GM12878 (cell line): Measurements from ENCODE around the gene MRPS16. TPM values are rescaled to one million over a fixed set of nuclear protein-coding genes. Genes with fewer than 3 reads are reported as not detected.
A peak's percentile ranks its signal among the peaks of the same experiment; 100 is the strongest.

ENCODE experiments used
- ATAC-seq: fragments of 200-7000 bp; cut with Tn5 transposase; 3 replicates; pipeline ENCODE4 v1.9.1; 2020; ENCODE audit warnings: mild to moderate bottlenecking, moderate library complexity
- BruUV-seq: library from RNA; stranded (reverse); fragments of 400-500 nt; replicated peaks from 2 replicates; lab custom pipeline; 2021; lab: Mats Ljungman, UMichigan
- CTCF ChIA-PET: fragments of 300-600 bp; sonication (Branson Sonifier 250); formaldehyde crosslinking; extraction: SDS; loops from one replicate; lab custom pipeline; 2021; ENCODE audit warnings: inconsistent platforms; lab: Yijun Ruan, JAX
- POLR2A ChIA-PET: fragments of 350-600 bp; formaldehyde crosslinking; extraction: SDS; loops from one replicate; lab custom pipeline; 2021; ENCODE audit warnings: inconsistent platforms; lab: Charles Lee
- RAD21 ChIA-PET: fragments of 300-600 bp; sonication (Branson Sonifier 250); formaldehyde crosslinking; loops from one replicate; lab custom pipeline; 2023; ENCODE audit warnings: antibody characterized with exemption; ENCODE audit not compliant: unreplicated experiment; lab: Charles Lee
- SMC1A ChIA-PET: fragments of 300-600 bp; sonication (Branson Sonifier 250); formaldehyde crosslinking; loops from one replicate; lab custom pipeline; 2023; ENCODE audit not compliant: unreplicated experiment, uncharacterized antibody; lab: Charles Lee
- DNase-seq: peaks from one replicate; pipeline ENCODE4 v3.0.0-alpha.2; 2011; ENCODE audit warnings: low read depth, low spot score
- FAIRE-seq: peaks from 3 replicates; lab custom pipeline; 2011; peaks lifted over from hg19 to GRCh38; lab: Jason Lieb, UNC
- H2AFZ ChIP-seq: 2 replicates; pipeline ENCODE4 v1.6.0; 2011; ENCODE audit warnings: low read depth, low read length, control low read depth; ENCODE audit not compliant: control insufficient read depth
- H3K27ac ChIP-seq: 2 replicates; pipeline ENCODE4 v1.5.1; 2011; ENCODE audit warnings: control low read depth; ENCODE audit not compliant: control insufficient read depth, insufficient read depth
- H3K27me3 ChIP-seq, 2 experiments: replicated peaks in 1 of 2; 2 replicates each; pipeline versions ENCODE4 v1.6.0 to v1.6.1; 2011; ENCODE audit warnings: low read length in 1 of 2; ENCODE audit not compliant: control insufficient read depth in 2 of 2, insufficient read depth in 2 of 2
- H3K36me3 ChIP-seq, 2 experiments: 2 replicates each; pipeline ENCODE4 v1.5.1; 2011; ENCODE audit warnings: low read length in 1 of 2; ENCODE audit not compliant: control insufficient read depth in 2 of 2, insufficient read depth in 2 of 2
- H3K4me1 ChIP-seq: 2 replicates; pipeline ENCODE4 v1.6.1; 2011; ENCODE audit warnings: mild to moderate bottlenecking, low read length, moderate library complexity, mixed read lengths; ENCODE audit not compliant: control insufficient read depth, insufficient read depth
- H3K4me2 ChIP-seq: 2 replicates; pipeline ENCODE4 v1.6.0; 2011; ENCODE audit warnings: control low read depth; ENCODE audit not compliant: control insufficient read depth, insufficient read depth
- H3K4me3 ChIP-seq: fragments of 200-600 bp; sonication (generic); 2 replicates; pipeline ENCODE4 v1.5.1; 2016
- H3K79me2 ChIP-seq: 2 replicates; pipeline ENCODE4 v1.6.0; 2011; ENCODE audit warnings: low read length; ENCODE audit not compliant: control insufficient read depth, insufficient read depth
- H3K9ac ChIP-seq: 2 replicates; pipeline ENCODE4 v1.8.0; 2011; ENCODE audit warnings: low read length, control low read depth, mixed read lengths; ENCODE audit not compliant: control insufficient read depth, insufficient read depth
- H3K9me3 ChIP-seq: replicated peaks from 3 replicates; pipeline ENCODE4 v1.5.1; 2011; ENCODE audit warnings: mild to moderate bottlenecking, low read length; ENCODE audit not compliant: control insufficient read depth, insufficient read depth
- H4K20me1 ChIP-seq: 2 replicates; pipeline ENCODE4 v1.6.0; 2011; ENCODE audit not compliant: control insufficient read depth, insufficient read depth
- ATF2 ChIP-seq: IDR thresholded peaks from 2 replicates; pipeline ENCODE4 v1.6.1; 2012; ENCODE audit warnings: low read length, inconsistent platforms
- BMI1 ChIP-seq: fragments of 450-650 bp; IDR thresholded peaks from 2 replicates; pipeline ENCODE4 v1.6.1; 2016; ENCODE audit warnings: mild to moderate bottlenecking, moderate library complexity, borderline replicate concordance
- CTCF ChIP-seq, 3 experiments: IDR thresholded peaks in 2 of 3; conservative IDR thresholded peaks in 1 of 3; 2 replicates each; pipeline ENCODE4 v1.5.1; 2011; ENCODE audit warnings: low read depth in 3 of 3, low read length in 3 of 3, mild to moderate bottlenecking in 3 of 3, control low read depth in 2 of 3, moderate library complexity in 2 of 3, inconsistent platforms in 1 of 3, mixed read lengths in 1 of 3; ENCODE audit not compliant: control insufficient read depth in 2 of 3, insufficient read depth in 1 of 3; ENCODE audit errors: extremely low read depth in 1 of 3
- EP300 ChIP-seq, 2 experiments: fragments of 150-350 bp in 1 of 2; IDR thresholded peaks; 2 replicates each; pipeline ENCODE4 v1.6.1; 2011 to 2012; ENCODE audit warnings: low read depth in 2 of 2, low read length in 2 of 2, borderline replicate concordance in 1 of 2, improper control_type of control experiment in 1 of 2, inconsistent platforms in 1 of 2; ENCODE audit not compliant: control insufficient read depth in 1 of 2
- MEF2B ChIP-seq: fragments of 450-650 bp; IDR thresholded peaks from 2 replicates; pipeline ENCODE4 v1.6.1; 2018; ENCODE audit warnings: mild to moderate bottlenecking, moderate library complexity; ENCODE audit not compliant: partially characterized antibody, poor library complexity, severe bottlenecking
- MTA2 ChIP-seq: fragments of 450-650 bp; IDR thresholded peaks from 2 replicates; pipeline ENCODE4 v1.6.1; 2016; ENCODE audit warnings: low read depth, mild to moderate bottlenecking, moderate library complexity
- MYC ChIP-seq: IDR thresholded peaks from 2 replicates; pipeline ENCODE4 v1.6.1; 2011; ENCODE audit warnings: mild to moderate bottlenecking, low read length, moderate library complexity, inconsistent platforms; ENCODE audit not compliant: insufficient read depth, insufficient replicate concordance, insufficient read length, severe bottlenecking
- PKNOX1 ChIP-seq: fragments of 450-650 bp; IDR thresholded peaks from 2 replicates; pipeline ENCODE4 v1.6.1; 2016; ENCODE audit warnings: mild to moderate bottlenecking
- SMARCA5 ChIP-seq: fragments of 450-650 bp; IDR thresholded peaks from 2 replicates; pipeline ENCODE4 v1.6.1; 2017; ENCODE audit warnings: mild to moderate bottlenecking
- SMC3 ChIP-seq: IDR thresholded peaks from 2 replicates; pipeline ENCODE4 v1.6.1; 2011; ENCODE audit warnings: low read length, improper control_type of control experiment, borderline replicate concordance
- WRNIP1 ChIP-seq: IDR thresholded peaks from 2 replicates; pipeline ENCODE4 v1.6.1; 2011; ENCODE audit warnings: low read depth, low read length, improper control_type of control experiment, borderline replicate concordance
- ZNF687 ChIP-seq: fragments of 450-650 bp; IDR thresholded peaks from 2 replicates; pipeline ENCODE4 v1.6.1; 2017; ENCODE audit warnings: mild to moderate bottlenecking, moderate library complexity
- whole genome bisulfite sequencing: methylation state at CpG from one replicate; pipeline ENCODE4 v1.1.6; 2016; ENCODE audit warnings: low lambda C conversion rate; ENCODE audit not compliant: insufficient replicate concordance, insufficient coverage; ENCODE audit errors: missing lambda C conversion rate; 5-methylcytosine and 5-hydroxymethylcytosine counted together
- in situ Hi-C: fragments of 300-500 bp; cut with MboI; formaldehyde crosslinking; loops from 9 replicates; pipeline ENCODE4 v1.14.3; 2018; ENCODE audit warnings: mixed read lengths
- intact Hi-C: fragments of 100-400 bp; cut with micrococcal nuclease; formaldehyde crosslinking; loops from one replicate; pipeline ENCODE4 v1.14.2; 2022; ENCODE audit not compliant: unreplicated experiment
- polyA plus RNA-seq, 11 experiments: library from polyadenylated mRNA; depleted of rRNA in 4 of 11; unstranded in 6 of 11; stranded (reverse) in 5 of 11; fragments of >200 nt; fragmentation: Nextera tagmentation in 4 of 11; fragmentation: Illumina TruSeq in 1 of 11; extraction: Ambion mirVana in 4 of 11; extraction: Trizol in 1 of 11; gene quantifications; 1 replicate in 1 of 11; 2 replicates in 10 of 11; pipeline versions ENCODE4 v1.2.1 to v1.2.3, GENCODE V29; 2011 to 2016; ENCODE audit warnings: inconsistent platforms in 2 of 11, missing spikeins in 2 of 11, low read depth in 1 of 11
- total RNA-seq, 4 experiments: library from RNA; depleted of rRNA in 3 of 4; stranded (reverse); fragments of >200 nt in 3 of 4; fragmentation: Illumina TruSeq in 1 of 4; extraction: Trizol in 1 of 4; gene quantifications; 2 replicates each; pipeline versions ENCODE4 v1.2.1 to v1.2.3, GENCODE V29; 2013 to 2021

Gene MRPS16
- total and polyA plus RNA-seq, 10 of the 15 experiments (the other 5 are each of a cell fraction or from before 2014, with no cell fraction given), result 43.4 to 285 (median 103) TPM

- Histone ChIP-seq H3K9ac (no peak overlapping the region), H3K27me3 (no peaks in the 10 kb centered on the region), H3K9me3 (no peaks in the 10 kb centered on the region; the same call in 2 of the 3 replicates), H3K4me3 (no peak overlapping the region), H3K4me2 (no peak overlapping the region), H3K27ac (no peak overlapping the region), H2AFZ (no peak overlapping the region), H3K36me3 (peaks cover 0 to 11% of the 10 kb centered on the region in 2 experiments; a peak in 3 of 4 replicates), H4K20me1 (no peaks in the 10 kb centered on the region), H3K79me2 (no peaks in the 10 kb centered on the region), H3K4me1 (no peaks in the 10 kb centered on the region)
- ChIA-PET SMC1A (interaction anchor here (1.0 kb wide), 1 partner anchor 122 kb away, joined by 3 read pairs; the partner anchor contains the start of gene P4HA1), POLR2A (interaction anchor here (0.6 kb wide), 1 partner anchor 38 kb away, joined by 3 read pairs; no protein-coding TSS in a partner anchor), CTCF (interaction anchor here (0.5 to 1.9 kb wide), 8 partner anchors 8 to 1180 kb away, joined by 3 to 8 read pairs (median 3); partner anchors contain the start of gene DNAJC9), RAD21 (interaction anchor here (1.5 kb wide), 1 partner anchor 122 kb away, joined by 4 read pairs; the partner anchor contains the start of gene P4HA1)
- FAIRE-seq (no peak), DNase-seq (no peak), ATAC-seq (peak; percentile 75)
- in situ Hi-C loops, result no loop called here
- intact Hi-C loops, result no loop called here
- 50% methylated on average over 2 of the region's 2 CpGs for WGBS
- TF ChIP-seq EP300 (IDR thresholded peaks at IDR 0.05; ENCODE audit: borderline replicate concordance in 1 of 2, control insufficient read depth in 1 of 2, low read depth in 2 of 2, low read length in 2 of 2) (no peak), BMI1 (no peak), WRNIP1 (no peak), ATF2 (no peak), MTA2 (0 out of 2 replicates have a peak, but pooled peaks have one; percentile 13), SMARCA5 (0 out of 2 replicates have a peak, but pooled peaks have one; percentile 24), PKNOX1 (0 out of 2 replicates have a peak, but pooled peaks have one; percentile 42), SMC3 (peak; percentile 23; the same call in 1 of the 2 replicates), MEF2B (peak; percentile 63), ZNF687 (no peak), MYC (no peak), CTCF (IDR thresholded peaks at IDR 0.05 in 2 of 3, conservative IDR thresholded peaks at IDR 0.05 in 1 of 3; ENCODE audit: control insufficient read depth in 2 of 3, extremely low read depth in 1 of 3, insufficient read depth in 1 of 3, low read depth in 3 of 3, low read length in 3 of 3) (peak; percentile 44 to 50 (median 48); a peak in 5 of 6 replicates)
- no TSS peak for BruUV-seq
Observed at GRCh38 chr10:73218431-73219191, 33.8 kb downstream of the MRPS16 start.
